LNCAP (cell line): Measurements from ENCODE around the gene TMEM119.

ENCODE experiments used
- CTCF ChIP-seq: fragments of 450-650 bp; IDR thresholded peaks from 2 replicates; pipeline ENCODE4 v1.5.1; 2017; ENCODE audit warnings: mild to moderate bottlenecking

The TMEM119 gene

GRCh38 chr12:108582978-108583770, 14.7 kb downstream of the TMEM119 start:
- no peak for TF ChIP-seq CTCF

GRCh38 chr12:108582509-108582908, 15.4 kb downstream of the TMEM119 start:
- no peak for TF ChIP-seq CTCF

GRCh38 chr12:108581311-108582227, 16.3 kb downstream of the TMEM119 start:
- no peak for TF ChIP-seq CTCF

- TF ChIP-seq CTCF, result no peak
Measured at GRCh38 chr12:108580531-108580930, 17.4 kb downstream of the TMEM119 start.

- TF ChIP-seq CTCF, result no peak
Measured at GRCh38 chr12:108578813-108579212, 19.1 kb downstream of the TMEM119 start.

- TF ChIP-seq CTCF, result no peak
Measured at GRCh38 chr12:108578264-108578663, 19.6 kb downstream of the TMEM119 start.

- TF ChIP-seq CTCF, result no peak
Measured at GRCh38 chr12:108577458-108577857, 20.4 kb downstream of the TMEM119 start.
